ENCODE data around the gene TUFT1. TPM values are rescaled to one million over a fixed set of nuclear protein-coding genes. Genes with fewer than 3 reads are reported as not detected.

The TUFT1 gene
- total RNA-seq, 1 experiment from 2014 or later: 12.3 TPM

DNA sequence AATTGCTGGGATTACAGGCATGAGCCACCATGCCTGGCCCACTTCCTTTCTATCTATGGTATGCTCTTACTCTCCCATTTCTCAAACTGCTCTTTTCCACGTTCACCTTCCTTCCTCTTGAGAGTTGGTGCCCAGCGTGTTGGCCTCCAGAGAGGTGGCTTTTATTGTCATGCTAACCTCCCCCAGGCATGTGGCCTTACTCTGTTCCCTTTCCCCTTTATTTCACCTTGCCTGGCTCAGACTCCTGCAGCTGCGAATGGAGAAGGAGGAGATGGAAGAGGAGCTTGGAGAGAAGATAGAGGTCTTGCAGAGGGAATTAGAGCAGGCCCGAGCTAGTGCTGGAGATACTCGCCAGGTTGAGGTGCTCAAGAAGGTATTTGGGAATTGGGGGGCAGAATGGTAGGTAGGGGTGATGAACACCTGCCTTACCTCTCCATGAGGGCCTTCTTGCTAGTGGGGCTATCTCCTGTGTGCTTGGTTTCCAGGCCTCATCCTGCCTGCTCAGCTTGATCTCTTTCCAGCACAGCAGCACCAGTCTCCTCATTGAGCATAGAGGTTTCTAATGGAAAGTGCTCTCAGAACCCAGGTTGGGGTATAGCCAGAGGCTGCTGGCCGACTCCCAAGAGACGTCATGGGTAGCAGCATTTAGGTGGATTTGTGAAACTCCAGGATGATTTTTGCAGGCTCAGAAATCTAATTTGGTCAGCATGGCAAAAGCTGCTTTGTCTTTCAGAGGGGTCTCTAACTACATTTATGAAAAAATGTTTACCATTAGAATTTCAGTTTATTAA is 13.2 kb upstream of the TUFT1 start:
- ChIA-PET CTCF (no interaction called here), RAD21 (ENCODE audit: low non-redundant PET in 1 of 2, low total read pairs in 2 of 2, uncharacterized antibody in 2 of 2, unreplicated experiment in 2 of 2) (no interaction called here), POLR2A (interaction anchor here (1.1 kb wide), 1 partner anchor 13 kb away, joined by 3 read pairs; no protein-coding TSS in a partner anchor)
- no peaks in the 10 kb centered on the region for H3K27me3 ChIP-seq (ENCODE audit: insufficient read depth, low read length)
- peaks cover 7 to 13% of the 10 kb centered on the region in 2 experiments; a peak in 1 of 4 replicates for H3K36me3 ChIP-seq (ENCODE audit: control insufficient read depth in 1 of 2, insufficient read depth in 2 of 2, low read length in 2 of 2)
- H3K9ac ChIP-seq (ENCODE audit: low read length): no peak overlapping the region
- TF ChIP-seq EZH2phosphoT487 (IDR thresholded peaks at IDR 0.05; ENCODE audit: borderline replicate concordance) (no peak), SRF (IDR thresholded peaks at IDR 0.05; ENCODE audit: low read depth) (no peak), FOSL1 (IDR thresholded peaks at IDR 0.05; ENCODE audit: low read depth) (no peak), ELF1 (IDR thresholded peaks at IDR 0.05; ENCODE audit: borderline replicate concordance, low read depth) (no peak), ZFX (IDR thresholded peaks at IDR 0.05) (no peak), SIN3A (IDR thresholded peaks at IDR 0.05; ENCODE audit: low read depth) (no peak), POLR2AphosphoS5 (IDR thresholded peaks at IDR 0.05; ENCODE audit: low read depth, low read length) (no peak), EGR1 (IDR thresholded peaks at IDR 0.05; ENCODE audit: low read depth) (no peak), RAD21 (IDR thresholded peaks at IDR 0.05; ENCODE audit: low read depth) (no peak), CBX3 (IDR thresholded peaks at IDR 0.05; ENCODE audit: low read depth) (no peak), SP1 (IDR thresholded peaks at IDR 0.05; ENCODE audit: low read depth) (no peak), TCF7L2 (IDR thresholded peaks at IDR 0.05; ENCODE audit: borderline replicate concordance, extremely low read depth, insufficient read depth, insufficient read length) (no peak), JUND (IDR thresholded peaks at IDR 0.05) (no peak), YY1 (IDR thresholded peaks at IDR 0.05; ENCODE audit: extremely low read depth, insufficient replicate concordance, low read depth, low read length) (no peak), POLR2A (IDR thresholded peaks at IDR 0.05; ENCODE audit: borderline replicate concordance, extremely low read depth, insufficient read depth, insufficient read length) (no peak)
- TF ChIP-seq, protein P1, sequence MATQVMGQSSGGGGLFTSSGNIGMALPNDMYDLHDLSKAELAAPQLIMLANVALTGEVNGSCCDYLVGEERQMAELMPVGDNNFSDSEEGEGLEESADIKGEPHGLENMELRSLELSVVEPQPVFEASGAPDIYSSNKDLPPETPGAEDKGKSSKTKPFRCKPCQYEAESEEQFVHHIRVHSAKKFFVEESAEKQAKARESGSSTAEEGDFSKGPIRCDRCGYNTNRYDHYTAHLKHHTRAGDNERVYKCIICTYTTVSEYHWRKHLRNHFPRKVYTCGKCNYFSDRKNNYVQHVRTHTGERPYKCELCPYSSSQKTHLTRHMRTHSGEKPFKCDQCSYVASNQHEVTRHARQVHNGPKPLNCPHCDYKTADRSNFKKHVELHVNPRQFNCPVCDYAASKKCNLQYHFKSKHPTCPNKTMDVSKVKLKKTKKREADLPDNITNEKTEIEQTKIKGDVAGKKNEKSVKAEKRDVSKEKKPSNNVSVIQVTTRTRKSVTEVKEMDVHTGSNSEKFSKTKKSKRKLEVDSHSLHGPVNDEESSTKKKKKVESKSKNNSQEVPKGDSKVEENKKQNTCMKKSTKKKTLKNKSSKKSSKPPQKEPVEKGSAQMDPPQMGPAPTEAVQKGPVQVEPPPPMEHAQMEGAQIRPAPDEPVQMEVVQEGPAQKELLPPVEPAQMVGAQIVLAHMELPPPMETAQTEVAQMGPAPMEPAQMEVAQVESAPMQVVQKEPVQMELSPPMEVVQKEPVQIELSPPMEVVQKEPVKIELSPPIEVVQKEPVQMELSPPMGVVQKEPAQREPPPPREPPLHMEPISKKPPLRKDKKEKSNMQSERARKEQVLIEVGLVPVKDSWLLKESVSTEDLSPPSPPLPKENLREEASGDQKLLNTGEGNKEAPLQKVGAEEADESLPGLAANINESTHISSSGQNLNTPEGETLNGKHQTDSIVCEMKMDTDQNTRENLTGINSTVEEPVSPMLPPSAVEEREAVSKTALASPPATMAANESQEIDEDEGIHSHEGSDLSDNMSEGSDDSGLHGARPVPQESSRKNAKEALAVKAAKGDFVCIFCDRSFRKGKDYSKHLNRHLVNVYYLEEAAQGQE (IDR thresholded peaks at IDR 0.05; ENCODE audit: low read depth): no peak
- TF ChIP-seq, protein P2, sequence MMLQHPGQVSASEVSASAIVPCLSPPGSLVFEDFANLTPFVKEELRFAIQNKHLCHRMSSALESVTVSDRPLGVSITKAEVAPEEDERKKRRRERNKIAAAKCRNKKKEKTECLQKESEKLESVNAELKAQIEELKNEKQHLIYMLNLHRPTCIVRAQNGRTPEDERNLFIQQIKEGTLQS (IDR thresholded peaks at IDR 0.05): no peak
- TF ChIP-seq, protein P3, sequence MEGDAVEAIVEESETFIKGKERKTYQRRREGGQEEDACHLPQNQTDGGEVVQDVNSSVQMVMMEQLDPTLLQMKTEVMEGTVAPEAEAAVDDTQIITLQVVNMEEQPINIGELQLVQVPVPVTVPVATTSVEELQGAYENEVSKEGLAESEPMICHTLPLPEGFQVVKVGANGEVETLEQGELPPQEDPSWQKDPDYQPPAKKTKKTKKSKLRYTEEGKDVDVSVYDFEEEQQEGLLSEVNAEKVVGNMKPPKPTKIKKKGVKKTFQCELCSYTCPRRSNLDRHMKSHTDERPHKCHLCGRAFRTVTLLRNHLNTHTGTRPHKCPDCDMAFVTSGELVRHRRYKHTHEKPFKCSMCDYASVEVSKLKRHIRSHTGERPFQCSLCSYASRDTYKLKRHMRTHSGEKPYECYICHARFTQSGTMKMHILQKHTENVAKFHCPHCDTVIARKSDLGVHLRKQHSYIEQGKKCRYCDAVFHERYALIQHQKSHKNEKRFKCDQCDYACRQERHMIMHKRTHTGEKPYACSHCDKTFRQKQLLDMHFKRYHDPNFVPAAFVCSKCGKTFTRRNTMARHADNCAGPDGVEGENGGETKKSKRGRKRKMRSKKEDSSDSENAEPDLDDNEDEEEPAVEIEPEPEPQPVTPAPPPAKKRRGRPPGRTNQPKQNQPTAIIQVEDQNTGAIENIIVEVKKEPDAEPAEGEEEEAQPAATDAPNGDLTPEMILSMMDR (IDR thresholded peaks at IDR 0.05 in 2 of 3, conservative IDR thresholded peaks at IDR 0.05 in 1 of 3; ENCODE audit: borderline replicate concordance in 1 of 3, insufficient read depth in 1 of 3, low read depth in 2 of 3, low read length in 2 of 3): no peak
- TF ChIP-seq, protein P4, sequence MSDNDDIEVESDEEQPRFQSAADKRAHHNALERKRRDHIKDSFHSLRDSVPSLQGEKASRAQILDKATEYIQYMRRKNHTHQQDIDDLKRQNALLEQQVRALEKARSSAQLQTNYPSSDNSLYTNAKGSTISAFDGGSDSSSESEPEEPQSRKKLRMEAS (IDR thresholded peaks at IDR 0.05): no peak
- ATAC-seq (no peak), DNase-seq (ENCODE audit: low read depth, low spot score) (no peak)
- H2AFZ ChIP-seq (ENCODE audit: low read depth, low read length, poor library complexity, severe bottlenecking): no peak overlapping the region
- H3K4me1 ChIP-seq (ENCODE audit: control insufficient read depth in 1 of 2, insufficient read depth in 2 of 2, low read length in 2 of 2): no peaks in the 10 kb centered on the region
- H3K9me3 ChIP-seq (ENCODE audit: control insufficient read depth in 1 of 2, insufficient read depth in 1 of 2, low read depth in 1 of 2, low read length in 2 of 2): no peaks in the 10 kb centered on the region
- intact Hi-C loops (cut with micrococcal nuclease): no loop called here
- no peaks in the 10 kb centered on the region for H4K20me1 ChIP-seq (ENCODE audit: insufficient read depth)
- no peaks in the 10 kb centered on the region for H3K9me2 ChIP-seq (ENCODE audit: insufficient read depth)
- no peak overlapping the region for H3K27ac ChIP-seq (ENCODE audit: low read depth, low read length)
- no TSS peak for BruUV-seq (replicated peaks)
- H3K4me3 ChIP-seq (replicated peaks in 1 of 2; ENCODE audit: low read depth in 1 of 2, low read length in 2 of 2): no peak overlapping the region
- H3K4me2 ChIP-seq (ENCODE audit: low read length): no peak overlapping the region
- H3K79me2 ChIP-seq (ENCODE audit: insufficient read depth, low read length): no peaks in the 10 kb centered on the region
